HG03575 (cell line): ENCODE results near the gene MTA1.

ENCODE experiments used
- ATAC-seq: cut with Tn5 transposase; IDR thresholded peaks from one replicate; pipeline ENCODE4 v1.9.1; 2021; ENCODE audit not compliant: unreplicated experiment, insufficient number of reproducible peaks, low FRiP score; ENCODE audit errors: extremely low read depth

The MTA1 gene

DNA sequence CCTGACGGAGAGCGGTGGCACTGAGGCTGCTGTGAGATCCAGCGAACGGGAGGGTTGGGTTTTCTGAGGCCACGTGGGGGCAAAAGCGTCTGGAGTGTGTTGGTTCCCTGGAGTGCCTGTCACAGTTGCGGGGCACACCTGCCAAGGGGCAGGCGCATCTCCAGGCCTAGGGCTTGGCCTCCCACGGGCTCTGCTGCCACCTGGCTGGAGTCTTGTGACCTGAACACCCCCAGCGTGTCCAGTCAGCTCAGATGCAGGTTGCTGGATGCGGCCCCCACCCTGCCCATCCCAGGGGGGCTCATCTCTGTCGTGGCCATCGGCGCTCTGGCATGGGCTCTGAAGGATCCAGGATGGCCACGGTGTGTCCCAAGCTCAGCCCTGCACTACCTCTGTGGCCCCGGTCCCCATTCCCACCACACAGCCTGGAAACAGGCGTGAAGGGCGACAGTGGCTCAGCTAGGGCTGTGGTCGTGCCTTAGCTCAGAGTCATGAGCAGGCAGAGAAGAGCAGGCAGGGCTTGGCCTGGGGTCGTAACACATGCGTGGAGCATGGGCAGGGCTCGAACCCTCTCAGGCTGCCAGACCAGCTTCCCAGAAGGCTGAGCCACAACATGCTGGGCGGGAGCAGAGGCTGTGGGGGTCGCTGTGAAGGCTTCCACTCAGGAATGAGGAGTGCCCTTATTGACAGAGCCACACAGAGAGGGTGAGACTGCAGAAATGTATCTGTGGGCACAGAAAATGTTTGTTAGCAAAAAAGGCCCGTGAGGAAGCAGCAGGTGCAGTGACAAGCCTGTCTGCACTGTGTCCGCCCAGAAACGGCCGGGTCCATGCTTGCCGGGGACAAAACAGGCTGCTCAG lies 31.5 kb downstream of the MTA1 start:
- ATAC-seq, result no peak

DNA sequence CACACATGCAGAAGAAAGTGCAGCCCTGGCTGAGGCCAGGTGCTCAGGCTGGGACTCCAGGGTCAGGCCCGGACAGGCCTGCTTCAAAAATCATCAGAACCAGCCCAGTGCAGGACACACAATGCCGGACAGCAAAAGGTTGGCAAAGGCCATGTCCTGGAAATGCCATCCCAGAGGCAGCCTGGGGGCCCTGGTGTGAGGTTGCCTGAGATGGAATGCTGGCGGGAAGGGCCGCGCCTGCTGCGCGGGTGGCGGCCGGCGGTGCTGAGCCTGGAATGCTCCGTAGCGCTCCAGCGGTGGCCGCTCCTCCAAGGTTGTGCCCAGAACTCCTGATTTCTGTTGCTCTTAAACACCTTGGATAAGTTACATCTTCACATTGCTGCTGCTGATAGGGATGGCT lies 33.3 kb downstream of the MTA1 start:
- no peak for ATAC-seq

DNA sequence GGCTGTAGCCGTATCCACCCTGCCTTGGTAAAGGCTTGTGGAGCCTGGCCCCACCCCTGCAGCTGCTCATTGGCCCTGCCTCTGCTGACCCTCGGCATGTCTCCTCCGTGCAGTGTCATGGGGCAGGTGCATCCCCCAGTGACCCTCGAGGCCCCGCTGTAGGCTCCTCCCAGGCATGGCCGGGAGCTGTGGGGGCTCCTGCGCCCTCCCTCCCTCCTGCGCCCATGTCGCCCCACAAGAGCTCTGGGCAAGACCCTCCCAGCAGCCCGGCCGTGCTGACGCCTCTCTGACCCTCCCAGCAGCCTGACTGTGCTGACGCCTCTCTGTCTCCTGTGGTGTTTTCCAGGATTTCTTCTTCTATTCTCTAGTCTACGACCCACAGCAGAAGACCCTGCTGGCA lies 34.2 kb downstream of the MTA1 start:
- ATAC-seq, result no peak

DNA sequence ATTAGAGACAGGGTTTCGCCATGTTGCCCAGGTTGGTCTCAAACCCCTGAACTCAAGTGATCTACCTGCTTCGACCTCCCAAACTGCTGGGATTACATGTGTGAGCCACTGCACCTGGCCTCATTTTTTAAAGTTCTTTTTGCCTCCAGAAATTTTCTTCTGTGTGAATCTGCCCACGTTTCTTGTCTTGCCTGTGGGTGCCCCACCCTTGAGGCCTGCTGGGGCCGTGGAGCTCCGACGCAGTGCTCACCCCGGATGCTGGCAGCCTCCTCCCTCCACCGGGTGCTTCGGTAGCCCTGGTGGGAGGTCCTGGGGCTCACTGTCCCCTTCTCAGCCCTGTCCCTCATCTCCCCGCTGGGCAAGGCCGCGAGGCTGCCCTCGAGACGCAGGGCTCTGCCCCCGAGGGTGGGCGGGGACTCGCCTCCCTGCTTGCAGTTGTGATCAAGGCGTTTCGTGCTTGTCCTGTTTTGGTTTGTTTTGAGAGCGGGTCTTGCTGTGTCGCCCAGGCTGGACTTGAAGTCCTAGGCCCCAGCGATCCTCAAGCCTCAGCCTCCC lies 35.5 kb downstream of the MTA1 start:
- ATAC-seq, result no peak

- ATAC-seq, result no peak
These were observed 36.4 kb downstream of the MTA1 start for GRCh38 chr14:105455766-105456660.

DNA sequence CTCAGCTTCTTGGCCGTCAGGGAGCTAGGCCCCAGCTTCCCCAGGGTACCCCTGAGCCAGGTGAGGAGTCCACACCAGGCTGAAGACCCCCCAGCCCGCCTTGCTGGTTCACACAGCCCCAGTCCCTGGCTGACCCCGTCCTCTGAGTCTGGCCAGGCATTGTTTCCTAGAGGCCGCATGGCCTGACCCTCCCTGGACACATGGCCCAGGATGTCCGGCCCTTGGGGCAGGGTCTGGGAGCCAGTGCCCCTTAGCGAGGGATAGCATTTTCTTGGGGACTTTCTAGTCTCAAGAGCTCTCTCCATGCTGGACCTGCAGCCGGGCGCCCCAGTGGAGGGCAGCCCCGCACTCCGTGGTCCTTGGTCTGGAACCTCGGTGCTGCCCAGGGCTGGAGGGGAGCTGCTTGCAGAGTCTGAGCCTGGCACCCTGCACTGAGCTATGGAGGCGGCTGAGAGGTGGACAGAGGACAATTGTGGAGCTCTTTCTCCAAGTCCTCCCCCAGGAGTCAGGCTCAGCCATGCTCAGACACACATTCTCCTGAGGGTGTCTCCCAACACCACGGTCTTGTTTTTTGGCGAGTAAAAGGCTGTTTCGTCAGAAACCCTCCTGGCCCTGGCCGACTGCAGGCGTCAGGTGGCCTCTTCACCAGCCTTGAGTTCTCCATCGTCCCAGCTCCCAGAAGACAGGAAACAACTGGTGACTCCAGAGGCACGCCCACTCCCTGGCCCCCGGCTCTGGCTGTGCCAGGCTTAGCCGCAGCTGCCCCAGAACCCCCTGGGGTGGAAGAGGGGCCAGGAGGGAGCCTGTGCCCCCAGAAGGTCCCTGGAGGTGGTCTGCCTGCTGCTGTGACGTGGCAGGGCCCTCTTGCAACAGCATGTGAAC lies 37.4 kb downstream of the MTA1 start:
- ATAC-seq, result no peak

DNA sequence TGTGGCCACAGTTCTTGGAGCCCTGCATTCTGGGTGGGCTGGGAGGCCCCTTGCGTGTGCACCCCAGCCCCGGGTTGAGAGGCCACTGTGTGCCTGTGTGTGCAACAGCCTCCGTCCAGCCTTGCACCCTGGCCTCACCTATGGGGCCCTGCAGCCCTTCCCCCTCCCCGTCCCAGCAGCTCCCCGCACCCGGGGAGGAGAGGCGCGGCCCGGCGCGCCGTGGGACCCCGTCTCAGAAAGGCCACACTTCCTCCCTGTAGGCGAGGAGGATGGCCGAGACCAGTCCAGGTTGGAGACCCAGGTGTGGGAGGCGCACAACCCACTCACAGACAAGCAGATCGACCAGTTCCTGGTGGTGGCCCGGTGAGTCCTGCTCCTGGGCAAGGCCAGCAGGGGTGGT lies 38.4 kb downstream of the MTA1 start:
- no peak for ATAC-seq

DNA sequence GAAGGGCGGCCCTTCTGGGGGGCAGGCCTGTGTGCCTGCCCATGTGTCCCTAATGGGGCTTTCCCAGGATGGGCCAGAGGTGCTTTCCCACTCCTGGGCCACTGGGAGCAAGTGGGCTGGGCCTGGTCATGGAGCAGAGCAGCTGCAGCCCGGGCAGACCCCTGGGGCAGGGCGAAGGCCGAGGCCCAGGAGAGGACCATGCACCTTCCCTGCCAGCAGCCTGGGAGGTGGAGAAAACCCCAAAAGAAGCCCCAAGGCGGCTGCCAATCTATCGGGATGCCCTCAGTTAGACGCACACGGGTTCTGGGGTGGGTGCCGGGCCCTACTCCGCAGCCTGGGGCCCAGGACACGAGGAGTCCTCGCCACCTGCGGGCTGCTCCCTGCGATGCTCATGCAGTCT lies 38.9 kb downstream of the MTA1 start:
- ATAC-seq, result no peak

- no peak for ATAC-seq
These were observed 40.5 kb downstream of the MTA1 start for GRCh38 chr14:105460116-105460515.

DNA sequence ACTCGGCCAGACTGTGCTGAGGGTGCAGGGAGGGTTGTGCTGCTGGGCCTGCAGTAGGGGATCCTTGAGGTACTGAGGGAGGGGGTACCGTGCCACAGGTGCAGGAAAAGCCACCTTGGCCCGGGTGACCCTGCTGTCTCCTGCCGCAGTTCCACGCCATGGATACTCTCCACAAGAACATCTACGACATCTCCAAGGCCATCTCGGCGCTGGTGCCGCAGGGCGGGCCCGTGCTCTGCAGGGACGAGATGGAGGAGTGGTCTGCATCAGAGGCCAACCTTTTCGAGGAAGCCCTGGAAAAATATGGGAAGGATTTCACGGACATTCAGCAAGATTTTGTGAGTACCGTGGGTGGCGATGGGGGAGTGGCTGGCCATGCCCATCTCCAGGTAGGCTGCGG lies 41.0 kb downstream of the MTA1 start:
- ATAC-seq, result no peak

GRCh38 chr14:105461903-105462302 lies 42.3 kb downstream of the MTA1 start:
- no peak for ATAC-seq

DNA sequence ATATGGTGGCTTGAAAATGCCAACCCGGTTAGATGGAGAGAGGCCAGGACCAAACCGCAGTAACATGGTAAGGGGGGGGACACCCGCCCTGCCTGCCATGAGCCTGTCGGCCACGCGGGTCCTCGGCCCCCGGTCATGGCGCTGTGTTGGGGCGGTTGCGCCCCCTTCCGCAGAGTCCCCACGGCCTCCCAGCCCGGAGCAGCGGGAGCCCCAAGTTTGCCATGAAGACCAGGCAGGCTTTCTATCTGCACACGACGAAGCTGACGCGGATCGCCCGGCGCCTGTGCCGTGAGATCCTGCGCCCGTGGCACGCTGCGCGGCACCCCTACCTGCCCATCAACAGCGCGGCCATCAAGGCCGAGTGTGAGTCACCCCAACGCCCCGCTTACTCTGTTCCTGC lies 44.9 kb downstream of the MTA1 start:
- ATAC-seq, result no peak

DNA sequence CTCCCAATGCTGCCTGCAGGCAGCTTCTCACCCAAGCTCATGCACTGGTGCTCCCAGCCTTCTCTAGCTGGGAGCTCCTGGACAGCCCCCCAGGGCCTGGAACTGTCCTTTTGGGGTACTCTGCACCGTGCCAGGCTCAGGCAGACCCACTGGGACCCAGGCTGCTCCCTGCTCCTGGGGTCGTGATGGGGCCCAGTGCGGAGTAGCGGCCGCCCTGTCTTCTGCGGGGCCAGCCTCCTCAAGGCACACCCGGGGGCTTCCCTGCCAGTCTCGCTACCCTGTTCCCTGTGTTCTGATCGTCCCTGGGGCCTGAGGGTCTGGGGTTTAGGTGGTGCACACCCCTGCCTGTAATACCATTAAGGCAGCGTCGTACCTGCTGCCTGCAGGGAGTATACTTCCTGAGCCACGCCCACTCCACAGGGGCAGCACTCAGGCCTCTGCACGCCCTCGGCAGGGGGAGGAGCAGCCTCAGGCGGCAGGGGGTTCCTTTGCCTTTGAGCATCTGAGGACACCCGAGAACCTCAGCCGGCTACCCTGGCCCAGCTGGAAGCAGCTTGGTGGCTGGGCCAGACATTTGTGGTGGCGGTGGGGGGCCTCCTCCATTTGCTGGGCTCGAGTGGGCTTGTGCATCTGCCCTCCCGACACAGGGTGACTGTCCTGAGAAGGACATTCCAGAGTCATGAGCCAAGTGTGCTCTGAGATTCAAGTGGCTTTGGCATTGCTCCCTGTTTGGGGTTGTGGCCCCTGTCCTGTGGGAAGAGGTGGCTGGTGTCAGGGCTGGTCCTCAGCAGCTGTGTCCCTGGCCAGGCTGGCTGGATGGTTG lies 45.8 kb downstream of the MTA1 start:
- ATAC-seq, result no peak

DNA sequence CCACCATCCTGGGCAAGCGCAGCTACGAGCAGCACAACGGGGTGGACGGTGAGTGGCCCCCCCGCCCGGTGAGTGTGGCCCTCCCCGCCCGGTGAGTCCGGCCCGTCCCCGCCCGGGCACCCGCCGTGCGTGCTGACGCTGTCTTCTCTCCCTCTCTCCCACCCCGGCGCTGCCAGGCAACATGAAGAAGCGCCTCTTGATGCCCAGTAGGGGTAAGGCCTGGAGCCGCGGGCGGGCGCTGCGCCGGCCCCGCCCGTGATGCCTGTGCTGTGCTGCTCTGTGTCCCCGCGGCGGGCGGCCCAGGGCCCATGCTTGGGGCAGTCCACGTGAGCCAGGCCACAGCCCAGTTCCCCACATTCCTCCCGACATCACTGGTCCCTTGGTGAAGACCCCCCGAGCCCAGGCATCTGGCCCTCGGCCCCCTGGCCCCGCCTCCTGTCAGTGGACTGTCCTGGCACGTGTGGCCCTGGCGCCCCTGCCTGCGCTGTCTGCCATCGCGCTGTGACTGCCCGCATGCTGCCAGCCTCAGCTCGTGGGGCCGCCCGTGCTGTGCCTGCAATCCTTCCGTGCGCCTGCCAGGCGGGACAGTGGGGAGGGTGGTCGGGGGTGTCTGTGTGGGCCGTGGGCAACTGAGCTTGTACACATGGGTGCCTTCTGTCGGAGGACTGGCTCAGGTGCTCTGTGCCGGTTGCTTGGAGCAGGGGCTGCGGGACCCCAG lies 47.1 kb downstream of the MTA1 start:
- ATAC-seq, result no peak

- no peak for ATAC-seq
These were observed 47.8 kb downstream of the MTA1 start for GRCh38 chr14:105467249-105467941.

DNA sequence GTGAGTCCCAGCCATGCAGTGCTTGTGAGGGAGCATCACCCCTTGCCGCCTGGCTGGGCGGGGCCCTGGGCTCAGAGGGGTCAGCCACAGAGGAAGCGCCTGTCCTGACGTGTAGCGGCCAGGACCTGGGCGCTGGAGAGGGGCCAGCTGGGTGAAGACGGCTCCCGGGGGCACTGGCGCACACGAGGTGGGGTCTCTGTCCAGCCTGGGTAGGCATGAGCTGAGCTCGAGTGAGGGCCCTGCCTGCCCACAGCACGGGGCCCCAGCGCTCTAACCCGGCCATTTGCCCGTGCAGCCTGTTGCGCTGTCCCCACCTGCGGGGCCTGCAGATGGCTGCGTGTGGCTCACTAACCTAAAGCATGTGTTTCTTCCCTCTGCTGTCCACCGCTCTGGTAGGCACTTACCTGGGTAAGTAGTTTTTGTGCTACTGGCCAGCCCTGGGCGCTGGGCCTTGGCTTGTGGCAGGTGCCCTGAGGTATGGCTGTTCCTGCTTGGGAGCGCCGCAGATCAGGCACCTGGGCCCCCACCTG lies 48.4 kb downstream of the MTA1 start:
- no peak for ATAC-seq
